GM12878 (cell line): Measurements from ENCODE around the gene MAPK8IP1. TPM values are rescaled to one million over a fixed set of nuclear protein-coding genes. Genes with fewer than 3 reads are reported as not detected.

ENCODE experiments used
- JUNB ChIP-seq: IDR thresholded peaks from 2 replicates; pipeline ENCODE4 v1.6.1; 2016; ENCODE audit warnings: antibody characterized with exemption, mild to moderate bottlenecking
- LARP7 ChIP-seq: fragments of 450-650 bp; IDR thresholded peaks from 2 replicates; pipeline ENCODE4 v1.6.1; 2017; ENCODE audit warnings: mild to moderate bottlenecking
- NFYB ChIP-seq: IDR thresholded peaks from 2 replicates; pipeline ENCODE4 v1.6.1; 2011; ENCODE audit warnings: low read depth, mild to moderate bottlenecking, low read length, improper control_type of control experiment, moderate library complexity; ENCODE audit not compliant: insufficient read depth
- NKRF ChIP-seq: fragments of 450-650 bp; conservative IDR thresholded peaks from 2 replicates; pipeline ENCODE4 v1.6.1; 2017; ENCODE audit warnings: mild to moderate bottlenecking, moderate library complexity
- NRF1 ChIP-seq: conservative IDR thresholded peaks from 2 replicates; pipeline ENCODE4 v1.6.1; 2011; ENCODE audit warnings: mild to moderate bottlenecking, low read depth, low read length, improper control_type of control experiment
- RELA ChIP-seq: fragments of 450-650 bp; IDR thresholded peaks from 2 replicates; pipeline ENCODE4 v1.8.0; 2014; ENCODE audit warnings: borderline replicate concordance; ENCODE audit not compliant: partially characterized antibody
- ZNF592 ChIP-seq: fragments of 450-650 bp; IDR thresholded peaks from 2 replicates; pipeline ENCODE4 v1.6.1; 2017; ENCODE audit warnings: mild to moderate bottlenecking, moderate library complexity
- polyA plus RNA-seq, 11 experiments: library from polyadenylated mRNA; depleted of rRNA in 4 of 11; unstranded in 6 of 11; stranded (reverse) in 5 of 11; fragments of >200 nt; fragmentation: Nextera tagmentation in 4 of 11; fragmentation: Illumina TruSeq in 1 of 11; extraction: Ambion mirVana in 4 of 11; extraction: Trizol in 1 of 11; gene quantifications; 1 replicate in 1 of 11; 2 replicates in 10 of 11; pipeline versions ENCODE4 v1.2.1 to v1.2.3, GENCODE V29; 2011 to 2016; ENCODE audit warnings: inconsistent platforms in 2 of 11, missing spikeins in 2 of 11, low read depth in 1 of 11
- total RNA-seq, 4 experiments: library from RNA; depleted of rRNA in 3 of 4; stranded (reverse); fragments of >200 nt in 3 of 4; fragmentation: Illumina TruSeq in 1 of 4; extraction: Trizol in 1 of 4; gene quantifications; 2 replicates each; pipeline versions ENCODE4 v1.2.1 to v1.2.3, GENCODE V29; 2013 to 2021

The MAPK8IP1 gene
- total and polyA plus RNA-seq, 10 of the 15 experiments (the other 5 are each of a cell fraction or from before 2014, with no cell fraction given), result 0.04 to 0.44 (median 0.11) TPM; not detected in 2

GRCh38 chr11:45885921-45886721 lies 670 bp downstream of the MAPK8IP1 start (continued):
- TF ChIP-seq ZNF592 (no peak), RELA (no peak), NRF1 (no peak), LARP7 (no peak), NFYB (no peak), JUNB (no peak), NKRF (no peak)
- TF ChIP-seq, all 136 proteins: peak for 0
